ENCODE measurements around the gene OR5H2. TPM values are rescaled to one million over a fixed set of nuclear protein-coding genes. Genes with fewer than 3 reads are reported as not detected.

OR5H2 gene
- not detected in 2 replicates for total RNA-seq

DNA sequence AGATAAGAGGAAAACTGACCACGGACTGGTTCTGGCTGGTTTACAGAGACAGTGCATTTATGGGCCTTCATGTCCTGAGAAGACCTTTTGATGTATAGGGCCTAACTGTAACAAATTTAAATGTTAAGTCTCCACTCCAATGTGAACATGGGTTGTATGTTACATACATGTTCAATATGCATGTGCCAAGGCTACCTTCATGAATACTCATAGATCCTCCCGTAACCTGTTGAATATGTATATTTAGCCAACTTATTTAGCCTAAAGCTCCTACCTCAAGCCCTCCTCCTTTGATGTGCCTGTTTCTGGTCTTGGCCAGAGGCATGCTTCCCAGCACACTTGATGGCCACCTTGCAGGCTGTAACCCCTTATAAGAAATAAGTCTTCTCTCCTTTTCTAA is at the start of gene OR5H2:
OR5H2 (plus strand) TSS at position 301 of the 400 bp plus-strand sequence. CDS start 398 bp downstream, outside the sequence.

DNA sequence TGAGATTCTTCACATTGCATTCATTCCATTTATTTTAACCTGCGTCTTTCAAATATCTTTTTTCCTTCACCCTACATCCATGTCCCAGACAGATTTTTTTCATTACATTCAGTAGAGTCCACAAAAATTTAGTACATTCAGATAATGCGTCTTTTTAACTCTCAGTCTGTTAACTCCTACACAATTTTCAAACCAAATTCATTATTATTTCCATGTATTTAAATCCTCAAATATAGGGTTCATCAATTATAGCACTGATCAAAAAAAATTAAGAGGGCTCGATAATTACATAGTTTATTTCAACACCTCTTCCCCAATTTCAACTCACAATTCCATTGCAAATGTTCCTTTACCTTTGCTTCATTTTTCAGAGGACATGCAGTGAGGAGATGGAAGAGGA is 18.4 kb upstream of the OR5H2 start, which contains the start of gene OR5H6:
OR5H6 (plus strand) TSS at position 301 of the 400 bp plus-strand sequence; CDS start at position 390, 89 bp downstream.

Other genes starting within 250 kb of the OR5H2 start
- gene GABRR3, start 247.2 kb upstream of the OR5H2 start, total RNA-seq = not detected in 2 replicates
- gene OR5AC2, start 195.3 kb upstream of the OR5H2 start, total RNA-seq = not detected in 2 replicates
- not detected in 2 replicates for gene OR5H1, start 151.8 kb upstream of the OR5H2 start, total RNA-seq
- not detected in 2 replicates for gene OR5H14, start 135.0 kb upstream of the OR5H2 start, total RNA-seq
- not detected in 2 replicates for gene OR5H15, start 115.8 kb upstream of the OR5H2 start, total RNA-seq
- gene OR5H6, start 18.3 kb upstream of the OR5H2 start, total RNA-seq = not detected in 2 replicates
- not detected in 2 replicates for gene OR5K4, start 71.3 kb downstream of the OR5H2 start, total RNA-seq
- not detected in 2 replicates for gene OR5K3, start 108.2 kb downstream of the OR5H2 start, total RNA-seq
- not detected in 2 replicates for gene OR5K1, start 180.7 kb downstream of the OR5H2 start, total RNA-seq
- not detected in 2 replicates for gene OR5K2, start 215.2 kb downstream of the OR5H2 start, total RNA-seq
- gene CLDND1, start 240.4 kb downstream of the OR5H2 start, total RNA-seq = 76.0 and 178 TPM in 2 replicates
- not detected in 2 replicates for gene GPR15, start 249.5 kb downstream of the OR5H2 start, total RNA-seq

All from epithelial cell of alveolus of lung (primary cell).